Measurements from ENCODE around the gene TCEA2. TPM values are rescaled to one million over a fixed set of nuclear protein-coding genes. Genes with fewer than 3 reads are reported as not detected.

TCEA2 gene
- total and polyA plus RNA-seq, 9 of the 15 experiments (the other 6 are each of a cell fraction or from before 2014, with no cell fraction given), result 1.4 to 28.7 (median 5.4) TPM

DNA sequence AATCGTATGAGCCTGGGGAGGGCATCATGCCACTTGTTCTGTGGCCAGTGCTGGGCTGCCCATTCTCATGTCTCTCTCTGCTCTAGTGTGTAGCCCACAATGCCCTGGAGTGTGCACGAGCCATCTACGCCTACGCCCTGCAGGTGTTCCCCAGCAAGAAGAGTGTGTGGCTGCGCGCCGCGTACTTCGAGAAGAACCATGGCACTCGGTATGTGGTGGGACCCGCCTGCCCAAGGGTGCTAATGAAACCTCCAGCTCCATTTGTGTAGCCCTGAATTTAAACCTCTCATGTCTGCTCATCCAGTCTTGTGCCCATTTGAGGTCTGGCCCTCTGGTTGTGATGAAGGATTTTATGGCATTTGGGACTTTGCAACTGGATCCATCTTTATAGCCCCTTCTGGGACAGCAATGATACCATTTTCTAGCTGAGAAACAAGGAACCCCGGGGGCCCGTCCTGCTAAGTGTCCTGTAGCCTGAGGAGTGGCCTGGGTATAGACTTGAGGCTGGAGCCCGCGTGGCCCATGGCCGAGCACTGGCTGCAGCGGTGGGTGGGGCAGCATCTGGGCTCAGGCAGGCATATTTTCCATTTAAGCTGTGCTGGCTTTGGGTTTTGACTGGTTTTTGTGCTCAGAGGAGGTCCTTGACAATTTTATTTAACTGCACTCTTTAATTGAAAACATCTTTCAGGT lies 40.2 kb upstream of the TCEA2 start:
- H3K36me3 ChIP-seq (ENCODE audit: control insufficient read depth, insufficient read depth, low read length), result peaks cover 89% of the 10 kb centered on the region; the same call in 2 of the 3 replicates
- peaks cover 0 to 7% of the 10 kb centered on the region in 2 experiments; a peak in 1 of 5 replicates for H3K4me1 ChIP-seq (replicated peaks in 1 of 2; ENCODE audit: control insufficient read depth in 2 of 2, insufficient read depth in 2 of 2, low read length in 2 of 2)
- no peak overlapping the region for H3K4me3 ChIP-seq
- ChIA-PET CTCF (ENCODE audit: low intra/inter-chr PET ratio) (no interaction called here), POLR2A (no interaction called here)
- no peaks in the 10 kb centered on the region for H3K9me3 ChIP-seq (replicated peaks; ENCODE audit: control insufficient read depth, insufficient read depth, low read depth, low read length)
- no peaks in the 10 kb centered on the region for H3K9me1 ChIP-seq (ENCODE audit: control insufficient read depth, insufficient read depth, low read length)
- 92% methylated on average over 17 of the region's 17 CpGs for WGBS (ENCODE audit: insufficient coverage, low coverage, missing lambda C conversion rate)
- H3K27ac ChIP-seq (ENCODE audit: extremely low read depth, low read depth, low read length), result no peak overlapping the region
- FAIRE-seq (no peak), ATAC-seq (no peak), DNase-seq (ENCODE audit: extremely low read depth in 1 of 4, low spot score in 3 of 4) (no peak)
- no peaks in the 10 kb centered on the region for H3K79me2 ChIP-seq (ENCODE audit: control insufficient read depth, insufficient read depth, low read length)
- no peak overlapping the region for H3K4me2 ChIP-seq (ENCODE audit: insufficient read depth, low read length)
- in situ Hi-C loops (cut with MboI) (no loop called here), intact Hi-C loops (cut with micrococcal nuclease) (no loop called here)
- H4K20me1 ChIP-seq (replicated peaks; ENCODE audit: control insufficient read depth, insufficient read depth, low read length), result peaks cover 3% of the 10 kb centered on the region; the same call in 1 of the 2 replicates
- H2AFZ ChIP-seq (ENCODE audit: low read depth, low read length), result no peak overlapping the region
- H3K9ac ChIP-seq (ENCODE audit: insufficient read depth in 1 of 2, low read depth in 2 of 2, low read length in 2 of 2), result no peak overlapping the region
- no peaks in the 10 kb centered on the region for H3K27me3 ChIP-seq (ENCODE audit: control insufficient read depth in 2 of 2, insufficient read depth in 2 of 2, low read length in 2 of 2)
- BruUV-seq (replicated peaks), result no TSS peak
- TF ChIP-seq HDAC3 (IDR thresholded peaks at IDR 0.05; ENCODE audit: borderline replicate concordance, partially characterized antibody) (no peak), ZNF75A (CRISPR knock-in tag; IDR thresholded peaks at IDR 0.05) (no peak), FOXA1 (IDR thresholded peaks at IDR 0.05; ENCODE audit: borderline replicate concordance) (no peak), CBX5 (IDR thresholded peaks at IDR 0.05; ENCODE audit: borderline replicate concordance, low read depth) (no peak)
- TF ChIP-seq, protein P1, sequence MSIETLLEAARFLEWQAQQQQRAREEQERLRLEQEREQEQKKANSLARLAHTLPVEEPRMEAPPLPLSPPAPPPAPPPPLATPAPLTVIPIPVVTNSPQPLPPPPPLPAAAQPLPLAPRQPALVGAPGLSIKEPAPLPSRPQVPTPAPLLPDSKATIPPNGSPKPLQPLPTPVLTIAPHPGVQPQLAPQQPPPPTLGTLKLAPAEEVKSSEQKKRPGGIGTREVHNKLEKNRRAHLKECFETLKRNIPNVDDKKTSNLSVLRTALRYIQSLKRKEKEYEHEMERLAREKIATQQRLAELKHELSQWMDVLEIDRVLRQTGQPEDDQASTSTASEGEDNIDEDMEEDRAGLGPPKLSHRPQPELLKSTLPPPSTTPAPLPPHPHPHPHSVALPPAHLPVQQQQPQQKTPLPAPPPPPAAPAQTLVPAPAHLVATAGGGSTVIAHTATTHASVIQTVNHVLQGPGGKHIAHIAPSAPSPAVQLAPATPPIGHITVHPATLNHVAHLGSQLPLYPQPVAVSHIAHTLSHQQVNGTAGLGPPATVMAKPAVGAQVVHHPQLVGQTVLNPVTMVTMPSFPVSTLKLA (conservative IDR thresholded peaks at IDR 0.05), result no peak
- TF ChIP-seq, protein P2, sequence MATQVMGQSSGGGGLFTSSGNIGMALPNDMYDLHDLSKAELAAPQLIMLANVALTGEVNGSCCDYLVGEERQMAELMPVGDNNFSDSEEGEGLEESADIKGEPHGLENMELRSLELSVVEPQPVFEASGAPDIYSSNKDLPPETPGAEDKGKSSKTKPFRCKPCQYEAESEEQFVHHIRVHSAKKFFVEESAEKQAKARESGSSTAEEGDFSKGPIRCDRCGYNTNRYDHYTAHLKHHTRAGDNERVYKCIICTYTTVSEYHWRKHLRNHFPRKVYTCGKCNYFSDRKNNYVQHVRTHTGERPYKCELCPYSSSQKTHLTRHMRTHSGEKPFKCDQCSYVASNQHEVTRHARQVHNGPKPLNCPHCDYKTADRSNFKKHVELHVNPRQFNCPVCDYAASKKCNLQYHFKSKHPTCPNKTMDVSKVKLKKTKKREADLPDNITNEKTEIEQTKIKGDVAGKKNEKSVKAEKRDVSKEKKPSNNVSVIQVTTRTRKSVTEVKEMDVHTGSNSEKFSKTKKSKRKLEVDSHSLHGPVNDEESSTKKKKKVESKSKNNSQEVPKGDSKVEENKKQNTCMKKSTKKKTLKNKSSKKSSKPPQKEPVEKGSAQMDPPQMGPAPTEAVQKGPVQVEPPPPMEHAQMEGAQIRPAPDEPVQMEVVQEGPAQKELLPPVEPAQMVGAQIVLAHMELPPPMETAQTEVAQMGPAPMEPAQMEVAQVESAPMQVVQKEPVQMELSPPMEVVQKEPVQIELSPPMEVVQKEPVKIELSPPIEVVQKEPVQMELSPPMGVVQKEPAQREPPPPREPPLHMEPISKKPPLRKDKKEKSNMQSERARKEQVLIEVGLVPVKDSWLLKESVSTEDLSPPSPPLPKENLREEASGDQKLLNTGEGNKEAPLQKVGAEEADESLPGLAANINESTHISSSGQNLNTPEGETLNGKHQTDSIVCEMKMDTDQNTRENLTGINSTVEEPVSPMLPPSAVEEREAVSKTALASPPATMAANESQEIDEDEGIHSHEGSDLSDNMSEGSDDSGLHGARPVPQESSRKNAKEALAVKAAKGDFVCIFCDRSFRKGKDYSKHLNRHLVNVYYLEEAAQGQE (IDR thresholded peaks at IDR 0.05; ENCODE audit: borderline replicate concordance), result no peak
- TF ChIP-seq, protein P2 (CRISPR knock-in tag; IDR thresholded peaks at IDR 0.05; ENCODE audit: low read depth), result no peak
- TF ChIP-seq, protein P3, sequence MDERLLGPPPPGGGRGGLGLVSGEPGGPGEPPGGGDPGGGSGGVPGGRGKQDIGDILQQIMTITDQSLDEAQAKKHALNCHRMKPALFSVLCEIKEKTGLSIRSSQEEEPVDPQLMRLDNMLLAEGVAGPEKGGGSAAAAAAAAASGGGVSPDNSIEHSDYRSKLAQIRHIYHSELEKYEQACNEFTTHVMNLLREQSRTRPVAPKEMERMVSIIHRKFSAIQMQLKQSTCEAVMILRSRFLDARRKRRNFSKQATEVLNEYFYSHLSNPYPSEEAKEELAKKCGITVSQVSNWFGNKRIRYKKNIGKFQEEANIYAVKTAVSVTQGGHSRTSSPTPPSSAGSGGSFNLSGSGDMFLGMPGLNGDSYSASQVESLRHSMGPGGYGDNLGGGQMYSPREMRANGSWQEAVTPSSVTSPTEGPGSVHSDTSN (CRISPR knock-in tag; IDR thresholded peaks at IDR 0.05; ENCODE audit: low read depth), result no peak
- TF ChIP-seq, protein P3 (tag; conservative IDR thresholded peaks at IDR 0.05; ENCODE audit: low read depth), result no peak
